COR-L47 (cell line): ENCODE results near the gene PLXNC1.

ENCODE experiments used
- DNase-seq: peaks from one replicate; lab custom pipeline; 2025; lab: John Stamatoyannopoulos, UW

PLXNC1 gene

GRCh38 chr12:94133964-94134795 is 14.2 kb upstream of the PLXNC1 start:
- DNase-seq: peak; percentile 36

GRCh38 chr12:94135896-94136295 is 12.5 kb upstream of the PLXNC1 start:
- no peak for DNase-seq

GRCh38 chr12:94139816-94140215 is 8.6 kb upstream of the PLXNC1 start:
- no peak for DNase-seq

GRCh38 chr12:94140556-94140955 is 7.8 kb upstream of the PLXNC1 start:
- no peak for DNase-seq

- DNase-seq: no peak
Observed at GRCh38 chr12:94141004-94141764, 7.2 kb upstream of the PLXNC1 start.

GRCh38 chr12:94141892-94142291 is 6.5 kb upstream of the PLXNC1 start:
- DNase-seq: no peak

GRCh38 chr12:94143438-94143837 is 4.9 kb upstream of the PLXNC1 start:
- DNase-seq: no peak

GRCh38 chr12:94143951-94144350 is 4.4 kb upstream of the PLXNC1 start:
- DNase-seq: no peak

- DNase-seq: no peak
Observed at GRCh38 chr12:94144781-94145180, 3.6 kb upstream of the PLXNC1 start.

GRCh38 chr12:94145191-94145983 is 3.0 kb upstream of the PLXNC1 start:
- peak; percentile 46 for DNase-seq

- DNase-seq: no peak
Observed at GRCh38 chr12:94146166-94146936, 2.0 kb upstream of the PLXNC1 start.

- DNase-seq: no peak
Observed at GRCh38 chr12:94147387-94147990, 888 bp upstream of the PLXNC1 start.

- no peak for DNase-seq
Observed at GRCh38 chr12:94148739-94149118, 352 bp downstream of the PLXNC1 start.

- peak; percentile 55 for DNase-seq
Observed at GRCh38 chr12:94149119-94149780, 873 bp downstream of the PLXNC1 start.

GRCh38 chr12:94149781-94150239 is 1.4 kb downstream of the PLXNC1 start:
- peak; percentile 55 for DNase-seq

GRCh38 chr12:94150240-94151121 is 2.1 kb downstream of the PLXNC1 start:
- peak; percentile 62 for DNase-seq

- peak; percentile 12 for DNase-seq
Observed at GRCh38 chr12:94151582-94151981, 3.2 kb downstream of the PLXNC1 start.

GRCh38 chr12:94152292-94153078 is 4.1 kb downstream of the PLXNC1 start:
- no peak for DNase-seq

GRCh38 chr12:94157181-94157580 is 8.8 kb downstream of the PLXNC1 start:
- DNase-seq: no peak
